SK-N-SH (cell line): ENCODE results near the gene SIT1. TPM values are rescaled to one million over a fixed set of nuclear protein-coding genes. Genes with fewer than 3 reads are reported as not detected.
A peak's percentile ranks its signal among the peaks of the same experiment; 100 is the strongest.

ENCODE experiments used
- CTCF ChIA-PET: fragments of 300-600, 350-600 bp; formaldehyde crosslinking; extraction: SDS; loops from one replicate; lab custom pipeline; 2021; lab: Yijun Ruan, JAX
- POLR2A ChIA-PET: fragments of 350-600 bp; sonication (Branson Sonifier 250); formaldehyde crosslinking; extraction: SDS; loops from one replicate; lab custom pipeline; 2020; ENCODE audit warnings: antibody characterized with exemption, inconsistent platforms; lab: Yijun Ruan, JAX
- DNase-seq: peaks from one replicate; pipeline ENCODE4 v3.0.0; 2012
- H2AFZ ChIP-seq: fragments of 200-600 bp; sonication (generic); 2 replicates; pipeline ENCODE4 v1.8.1; 2016; ENCODE audit warnings: antibody characterized with exemption, mild to moderate bottlenecking, low read depth
- H3F3A ChIP-seq: fragments of 200-600 bp; sonication (generic); replicated peaks from 2 replicates; pipeline ENCODE3; 2016; ENCODE audit warnings: antibody characterized with exemption, mild to moderate bottlenecking; ENCODE audit not compliant: insufficient read depth
- H3K27ac ChIP-seq, 2 experiments: fragments of 200-500 bp in 1 of 2; fragments of 200-600 bp in 1 of 2; sonication (Bioruptor generic) in 1 of 2; sonication (generic), shearing (Covaris generic) in 1 of 2; 2 replicates each; pipeline versions ENCODE4 v1.5.1 to v1.6.1; 2014 to 2016; ENCODE audit warnings: low read depth in 2 of 2, inconsistent platforms in 1 of 2, low read length in 1 of 2, mild to moderate bottlenecking in 1 of 2, mixed read lengths in 1 of 2
- H3K27me3 ChIP-seq: fragments of 200-600 bp; sonication (generic), shearing (Covaris generic); 2 replicates; pipeline ENCODE4 v1.6.1; 2016; ENCODE audit warnings: mixed run types; ENCODE audit not compliant: insufficient read depth
- H3K36me3 ChIP-seq, 2 experiments: fragments of 200-500 bp in 1 of 2; fragments of 200-600 bp in 1 of 2; sonication (Bioruptor generic) in 1 of 2; sonication (generic) in 1 of 2; replicated peaks in 1 of 2; 2 replicates each; pipeline versions ENCODE3 to v1.5.1; 2014 to 2016; ENCODE audit warnings: low read length in 1 of 2, mild to moderate bottlenecking in 1 of 2; ENCODE audit not compliant: insufficient read depth in 2 of 2, control insufficient read depth in 1 of 2
- H3K4me1 ChIP-seq, 2 experiments: fragments of 200-500 bp in 1 of 2; fragments of 200-600 bp in 1 of 2; sonication (Bioruptor generic) in 1 of 2; sonication (generic), shearing (Covaris generic) in 1 of 2; 2 replicates each; pipeline versions ENCODE4 v1.5.1 to v1.6.1; 2014 to 2016; ENCODE audit warnings: low read depth in 1 of 2, low read length in 1 of 2, mixed run types in 1 of 2; ENCODE audit not compliant: insufficient read depth in 2 of 2, control insufficient read depth in 1 of 2
- H3K4me2 ChIP-seq: fragments of 200-600 bp; sonication (generic), shearing (Covaris generic); 2 replicates; pipeline ENCODE4 v1.6.1; 2017; ENCODE audit warnings: mixed run types
- H3K4me3 ChIP-seq, 2 experiments: fragments of 200-500 bp in 1 of 2; fragments of 200-600 bp in 1 of 2; sonication (Bioruptor generic) in 1 of 2; sonication (generic), shearing (Covaris generic) in 1 of 2; 2 replicates each; pipeline versions ENCODE4 v1.5.1 to v1.8.1; 2014 to 2016; ENCODE audit warnings: low read depth in 2 of 2, inconsistent platforms in 1 of 2, low read length in 1 of 2, mild to moderate bottlenecking in 1 of 2, mixed read lengths in 1 of 2, moderate library complexity in 1 of 2
- H3K79me2 ChIP-seq: fragments of 200-600 bp; sonication (generic); 2 replicates; pipeline ENCODE4 v1.8.1; 2017; ENCODE audit warnings: mild to moderate bottlenecking; ENCODE audit not compliant: insufficient read depth
- H3K9ac ChIP-seq: fragments of 200-600 bp; sonication (generic); 2 replicates; pipeline ENCODE4 v1.6.1; 2017; ENCODE audit warnings: mixed run types
- H3K9me2 ChIP-seq: fragments of 200-600 bp; sonication (generic); 2 replicates; pipeline ENCODE4 v1.6.1; 2017; ENCODE audit warnings: mixed run types
- H3K9me3 ChIP-seq: fragments of 200-600 bp; sonication (generic); 2 replicates; pipeline ENCODE4 v1.6.1; 2017; ENCODE audit warnings: mixed run types, mild to moderate bottlenecking, moderate library complexity
- H4K20me1 ChIP-seq: fragments of 200-600 bp; sonication (generic); 2 replicates; pipeline ENCODE4 v1.6.1; 2017; ENCODE audit warnings: mild to moderate bottlenecking, mixed run types; ENCODE audit not compliant: insufficient read depth
- ELF1 ChIP-seq: IDR thresholded peaks from 2 replicates; pipeline ENCODE4 v1.4.0; 2012
- EP300 ChIP-seq, 2 experiments: IDR thresholded peaks; 2 replicates each; pipeline versions ENCODE4 v1.4.0 to v1.6.1; 2012; ENCODE audit warnings: borderline replicate concordance in 1 of 2, low read depth in 1 of 2, low read length in 1 of 2
- FOXM1 ChIP-seq: IDR thresholded peaks from 2 replicates; pipeline ENCODE4 v1.4.0; 2012; ENCODE audit warnings: low read depth, mild to moderate bottlenecking
- GABPA ChIP-seq: IDR thresholded peaks from 2 replicates; pipeline ENCODE4 v1.4.0; 2012; ENCODE audit warnings: low read depth, mild to moderate bottlenecking
- GATA2 ChIP-seq: sonication (generic); formaldehyde crosslinking; IDR thresholded peaks from 2 replicates; pipeline ENCODE4 v1.5.0; 2020; ENCODE audit warnings: mild to moderate bottlenecking, missing genetic modification reagents
- IRF3 ChIP-seq: fragments of 150-350 bp; IDR thresholded peaks from 2 replicates; pipeline ENCODE4 v1.6.1; 2016; ENCODE audit warnings: mild to moderate bottlenecking, low read depth, low read length
- MEF2A ChIP-seq: IDR thresholded peaks from 2 replicates; pipeline ENCODE4 v1.4.0; 2012; ENCODE audit warnings: low read depth, borderline replicate concordance
- RCOR1 ChIP-seq: fragments of 150-350 bp; IDR thresholded peaks from 2 replicates; pipeline ENCODE4 v1.6.1; 2017; ENCODE audit warnings: antibody characterized with exemption, low read length
- RFX5 ChIP-seq: IDR thresholded peaks from 2 replicates; pipeline ENCODE4 v1.6.1; 2012; ENCODE audit warnings: mild to moderate bottlenecking, improper control_type of control experiment, low read length
- RXRA ChIP-seq: IDR thresholded peaks from 2 replicates; pipeline ENCODE4 v1.4.0; 2012; ENCODE audit warnings: low read depth, mild to moderate bottlenecking, borderline replicate concordance
- SIN3A ChIP-seq: IDR thresholded peaks from 2 replicates; pipeline ENCODE4 v1.6.1; 2012; ENCODE audit warnings: low read depth, mild to moderate bottlenecking, low read length, moderate library complexity, borderline replicate concordance
- TAF1 ChIP-seq: IDR thresholded peaks from 2 replicates; pipeline ENCODE4 v1.6.1; 2012; ENCODE audit warnings: low read depth, mild to moderate bottlenecking, low read length, moderate library complexity, borderline replicate concordance
- USF1 ChIP-seq: IDR thresholded peaks from 2 replicates; pipeline ENCODE4 v1.4.0; 2012; ENCODE audit warnings: low read depth, borderline replicate concordance
- YY1 ChIP-seq: IDR thresholded peaks from 2 replicates; pipeline ENCODE4 v1.4.0; 2012; ENCODE audit warnings: low read depth, mild to moderate bottlenecking
- WGBS: methylation state at CpG from one replicate; pipeline ENCODE4 v1.1.6; 2017; ENCODE audit warnings: low lambda C conversion rate; 5-methylcytosine and 5-hydroxymethylcytosine counted together
- polyA plus RNA-seq, 3 experiments: library from polyadenylated mRNA; depleted of rRNA; stranded (reverse); fragments of >200 nt; gene quantifications; 2 replicates each; pipeline ENCODE4 v1.2.3, GENCODE V29; 2012
- TF ChIP-seq, protein P1 (sequence below): fragments of 150-350 bp; IDR thresholded peaks from 2 replicates; pipeline ENCODE4 v1.6.1; 2017; ENCODE audit warnings: antibody characterized with exemption, low read length, low read depth, borderline replicate concordance

Gene SIT1
- polyA plus RNA-seq, 1 of the 3 experiments (the other 2 are of a cell fraction): not detected

GRCh38 chr9:35687306-35687705 lies 36.6 kb upstream of the SIT1 start:
- Histone ChIP-seq H3K79me2 (peaks cover 47% of the 10 kb centered on the region), H3K9me2 (no peaks in the 10 kb centered on the region), H3K4me3 (peak overlapping the region in 1 of 2 experiments; percentile 4; a peak in 2 of 4 replicates), H3K4me2 (peak overlapping the region; percentile 91), H3K9ac (no peak overlapping the region), H3K36me3 (peaks cover 27 to 35% of the 10 kb centered on the region in 2 experiments), H3F3A (peaks cover 49% of the 10 kb centered on the region)
- WGBS: 88% methylated on average over 2 of the region's 2 CpGs
- no peak for TF ChIP-seq SIN3A
- no peak for TF ChIP-seq TAF1
- no peak for TF ChIP-seq RXRA
- no peak for TF ChIP-seq FOXM1
- no peak for TF ChIP-seq IRF3
- no peak for TF ChIP-seq YY1
- TF ChIP-seq USF1: no peak
- no peak for TF ChIP-seq RFX5
- TF ChIP-seq ELF1: no peak
- TF ChIP-seq, protein P1, sequence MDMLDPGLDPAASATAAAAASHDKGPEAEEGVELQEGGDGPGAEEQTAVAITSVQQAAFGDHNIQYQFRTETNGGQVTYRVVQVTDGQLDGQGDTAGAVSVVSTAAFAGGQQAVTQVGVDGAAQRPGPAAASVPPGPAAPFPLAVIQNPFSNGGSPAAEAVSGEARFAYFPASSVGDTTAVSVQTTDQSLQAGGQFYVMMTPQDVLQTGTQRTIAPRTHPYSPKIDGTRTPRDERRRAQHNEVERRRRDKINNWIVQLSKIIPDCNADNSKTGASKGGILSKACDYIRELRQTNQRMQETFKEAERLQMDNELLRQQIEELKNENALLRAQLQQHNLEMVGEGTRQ: no peak
- no peak for TF ChIP-seq GATA2 (CRISPR knock-in tag)
- no peak for TF ChIP-seq MEF2A
- TF ChIP-seq GABPA: no peak
- TF ChIP-seq EP300 (IDR thresholded peaks at IDR 0.05; ENCODE audit: borderline replicate concordance in 1 of 2, low read depth in 1 of 2, low read length in 1 of 2): no peak
- no peak for TF ChIP-seq RCOR1
- TF ChIP-seq, all 33 proteins: peak for 0
- ChIA-PET CTCF (interaction anchor here (1.0 to 2.3 kb wide), 5 partner anchors 9 to 84 kb away, joined by 3 to 26 read pairs (median 4); partner anchors contain the start of genes ARHGEF39, CCDC107 and RMRP), POLR2A (no interaction called here)
- Histone ChIP-seq H3K9me3 (no peaks in the 10 kb centered on the region), H2AFZ (no peak overlapping the region), H3K4me1 (peaks cover 19 to 34% of the 10 kb centered on the region in 2 experiments; a peak in 3 of 4 replicates), H4K20me1 (peaks cover 57% of the 10 kb centered on the region), H3K27ac (peak overlapping the region in 1 of 2 experiments; percentile 96; a peak in 1 of 4 replicates), H3K27me3 (no peaks in the 10 kb centered on the region)
- no peak for DNase-seq
